ENCODE data around the gene DTWD1. TPM values are rescaled to one million over a fixed set of nuclear protein-coding genes. Genes with fewer than 3 reads are reported as not detected.

The DTWD1 gene
- total RNA-seq: 32.9 TPM

GRCh38 chr15:49620658-49621368 is at the start of gene DTWD1, which contains the start of gene FAM227B:
TSS of gene DTWD1 (plus strand) at chr15:49621048. CDS start at chr15:49625168, 4,120 bp downstream.
TSS of gene FAM227B (minus strand) at chr15:49620818. CDS start at chr15:49615171, 5,647 bp downstream.

Other genes with a start within 250 kb of the DTWD1 start
- gene FGF7, start 197.8 kb upstream of the DTWD1 start, total RNA-seq: 0.94 TPM
- 3.1 TPM for gene FAM227B, start 230 bp upstream of the DTWD1 start, total RNA-seq

Measured in parietal lobe (tissue), 1 donor.